GM20431 (cell line): Measurements from ENCODE around the gene TP53.

ENCODE experiments used
- in situ Hi-C: fragments of 300-500 bp; cut with MseI, MboI; formaldehyde crosslinking; loops from one replicate; pipeline ENCODE4 v1.15.0; 2020; ENCODE audit warnings: low sequenced_read_pairs; ENCODE audit not compliant: unreplicated experiment

TP53 gene

GRCh38 chr17:7687072-7687907 lies at the start of gene TP53:
Gene TP53 (minus strand): TSS chr17:7687490. CDS start chr17:7676594, 10,896 bp downstream.
- in situ Hi-C loops: no loop called here

GRCh38 chr17:7732981-7733539 lies 45.8 kb upstream of the TP53 start:
- in situ Hi-C loops: loop anchor here (25.0 kb wide), 1 partner anchor 254 kb away; no protein-coding TSS in a partner anchor

GRCh38 chr17:7729816-7730215 lies 42.5 kb upstream of the TP53 start:
- in situ Hi-C loops: loop anchor here (25.0 kb wide), 1 partner anchor 257 kb away; no protein-coding TSS in a partner anchor

- in situ Hi-C loops: loop anchor here (25.0 kb wide), 1 partner anchor 259 kb away; no protein-coding TSS in a partner anchor
Measured at GRCh38 chr17:7727886-7728285, 40.6 kb upstream of the TP53 start.

- in situ Hi-C loops: no loop called here
Measured at GRCh38 chr17:7721612-7722011, 34.3 kb upstream of the TP53 start.

- in situ Hi-C loops: no loop called here
Measured at GRCh38 chr17:7720125-7720524, 32.8 kb upstream of the TP53 start.

GRCh38 chr17:7719661-7720060 lies 32.4 kb upstream of the TP53 start:
- in situ Hi-C loops: no loop called here

- in situ Hi-C loops: no loop called here
Measured at GRCh38 chr17:7717756-7718350, 30.6 kb upstream of the TP53 start.

- in situ Hi-C loops: no loop called here
Measured at GRCh38 chr17:7716901-7717755, 29.8 kb upstream of the TP53 start, which contains the start of gene DNAH2. Gene DNAH2 (plus strand): TSS chr17:7717744. CDS start chr17:7719735, 1,991 bp downstream.

GRCh38 chr17:7715936-7716886 lies 28.9 kb upstream of the TP53 start:
- in situ Hi-C loops: no loop called here

- in situ Hi-C loops: no loop called here
Measured at GRCh38 chr17:7714721-7715594, 27.7 kb upstream of the TP53 start.

GRCh38 chr17:7713782-7714181 lies 26.5 kb upstream of the TP53 start:
- in situ Hi-C loops: no loop called here

- in situ Hi-C loops: no loop called here
Measured at GRCh38 chr17:7712111-7712771, 25.0 kb upstream of the TP53 start.

GRCh38 chr17:7711051-7711755 lies 23.9 kb upstream of the TP53 start:
- in situ Hi-C loops: no loop called here

- in situ Hi-C loops: no loop called here
Measured at GRCh38 chr17:7710301-7710700, 23.0 kb upstream of the TP53 start.

- in situ Hi-C loops: no loop called here
Measured at GRCh38 chr17:7709031-7709430, 21.7 kb upstream of the TP53 start.
